GM21367 (cell line): ENCODE data around the gene ZNF92.
A peak's percentile ranks its signal among the peaks of the same experiment; 100 is the strongest.
"Not testable (repeated sequence)": the region's sequence is repeated elsewhere in the genome, so short reads cannot be mapped to it uniquely, and the experiment has no call there.

Source experiments
- ATAC-seq: cut with Tn5 transposase; IDR thresholded peaks from one replicate; pipeline ENCODE4 v1.9.1; 2021; ENCODE audit not compliant: unreplicated experiment

ZNF92 gene

DNA sequence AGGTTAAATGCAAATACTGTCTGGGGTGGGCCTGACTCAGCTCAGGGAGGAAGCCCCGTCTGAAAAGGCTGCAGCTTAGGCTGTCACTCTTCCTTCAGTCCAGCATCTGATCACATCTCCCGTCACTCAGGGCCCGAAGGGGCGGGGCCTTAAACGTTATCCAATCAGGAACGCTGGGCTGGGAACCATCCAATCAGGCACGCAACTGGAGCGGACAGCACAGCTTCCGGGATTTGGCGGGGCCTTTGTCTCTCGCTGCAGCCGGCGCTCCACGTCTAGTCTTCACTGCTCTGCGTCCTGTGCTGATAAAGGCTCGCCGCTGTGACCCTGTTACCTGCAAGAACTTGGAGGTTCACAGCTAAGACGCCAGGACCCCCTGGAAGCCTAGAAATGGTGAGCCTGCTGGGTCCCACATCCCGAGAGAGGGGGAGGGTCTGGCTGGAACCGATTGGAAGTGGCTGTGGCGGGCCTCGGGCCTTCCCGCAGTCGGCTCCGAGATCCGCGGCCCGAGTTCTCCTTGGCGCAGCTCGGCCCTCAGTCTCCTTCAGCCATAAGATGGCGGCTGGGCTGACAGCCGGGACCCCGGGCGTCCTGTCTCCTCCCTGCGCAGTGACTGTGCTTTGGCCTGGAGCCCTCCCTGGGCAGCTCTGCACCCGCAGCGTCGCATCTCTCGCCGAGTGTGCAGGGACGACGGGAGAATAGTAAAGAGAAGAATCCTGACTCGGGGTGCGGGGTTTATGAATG, at the start of gene ZNF92:
Gene ZNF92 (plus strand): TSS at position 248 of the 744 bp plus-strand sequence. CDS start 143 bp downstream, at position 391.
- ATAC-seq: peak; percentile 100

DNA sequence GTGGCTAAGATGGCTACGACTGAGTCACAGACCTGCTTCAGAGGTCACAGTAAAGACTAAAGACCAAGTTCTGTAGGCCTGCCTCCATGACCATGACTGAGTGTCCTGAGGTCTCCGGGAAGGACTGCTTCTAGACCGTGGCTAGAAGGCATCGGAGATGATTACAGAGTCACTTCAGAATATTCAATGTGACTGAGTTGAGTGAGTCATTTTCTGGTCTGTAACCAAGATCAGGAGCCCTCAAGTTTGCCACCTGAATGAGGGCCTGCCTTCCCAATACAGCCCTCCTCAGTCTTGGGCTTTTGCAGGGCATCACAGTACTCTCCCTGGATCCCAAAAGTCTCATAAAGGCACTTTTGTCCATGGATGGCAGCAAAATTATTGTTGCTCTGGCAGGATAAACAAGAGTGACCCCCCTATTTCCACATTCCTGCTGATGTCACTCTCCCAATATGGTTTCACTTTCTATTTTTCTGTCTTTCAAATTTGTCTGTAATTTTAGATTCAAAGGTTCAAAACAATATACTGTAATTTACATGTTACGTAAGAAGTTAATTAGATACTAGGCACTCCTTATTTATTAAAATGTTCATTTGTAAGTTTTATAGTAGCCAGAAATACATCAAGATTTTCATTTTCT, 47.7 kb upstream of the ZNF92 start:
- no peak for ATAC-seq

DNA sequence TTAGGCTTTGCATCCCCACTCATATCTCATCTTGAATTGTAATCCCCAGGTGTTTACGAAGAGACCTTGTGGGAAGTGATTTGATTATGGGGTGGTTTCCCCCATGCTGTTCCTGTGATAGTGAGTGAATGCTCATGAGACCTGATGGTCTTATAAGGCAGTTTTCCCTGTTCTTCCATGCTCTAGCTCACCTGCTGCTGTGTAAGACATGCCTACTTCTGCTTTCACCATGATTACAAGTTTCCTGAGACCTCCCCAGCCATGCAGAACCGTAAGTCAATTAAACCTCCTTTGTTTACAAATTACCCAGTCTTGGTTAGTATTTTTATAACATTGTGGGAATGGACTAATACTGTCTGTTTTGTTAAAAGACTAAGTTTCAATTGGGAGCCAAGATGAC, 35.3 kb upstream of the ZNF92 start:
- ATAC-seq: peak; percentile 51

DNA sequence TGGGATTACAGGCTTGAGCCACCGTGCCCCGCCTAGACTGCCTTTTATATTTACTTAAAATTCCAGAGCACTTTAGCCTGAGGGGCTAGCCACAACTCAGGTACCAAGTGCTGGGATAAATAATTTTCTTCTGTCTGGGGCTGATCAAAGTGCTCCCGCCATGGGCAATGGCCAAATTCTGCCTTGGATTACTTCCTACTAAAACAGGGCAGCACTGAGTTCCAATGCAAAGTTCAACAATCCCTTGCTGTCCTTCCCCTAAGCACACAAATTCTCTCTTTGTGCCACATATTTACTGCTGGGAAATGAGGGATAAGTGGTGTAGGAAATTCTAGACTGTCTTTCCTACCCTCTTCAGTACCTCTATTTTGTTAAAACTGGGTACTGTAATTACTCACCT, 34.4 kb upstream of the ZNF92 start:
- ATAC-seq: no peak

DNA sequence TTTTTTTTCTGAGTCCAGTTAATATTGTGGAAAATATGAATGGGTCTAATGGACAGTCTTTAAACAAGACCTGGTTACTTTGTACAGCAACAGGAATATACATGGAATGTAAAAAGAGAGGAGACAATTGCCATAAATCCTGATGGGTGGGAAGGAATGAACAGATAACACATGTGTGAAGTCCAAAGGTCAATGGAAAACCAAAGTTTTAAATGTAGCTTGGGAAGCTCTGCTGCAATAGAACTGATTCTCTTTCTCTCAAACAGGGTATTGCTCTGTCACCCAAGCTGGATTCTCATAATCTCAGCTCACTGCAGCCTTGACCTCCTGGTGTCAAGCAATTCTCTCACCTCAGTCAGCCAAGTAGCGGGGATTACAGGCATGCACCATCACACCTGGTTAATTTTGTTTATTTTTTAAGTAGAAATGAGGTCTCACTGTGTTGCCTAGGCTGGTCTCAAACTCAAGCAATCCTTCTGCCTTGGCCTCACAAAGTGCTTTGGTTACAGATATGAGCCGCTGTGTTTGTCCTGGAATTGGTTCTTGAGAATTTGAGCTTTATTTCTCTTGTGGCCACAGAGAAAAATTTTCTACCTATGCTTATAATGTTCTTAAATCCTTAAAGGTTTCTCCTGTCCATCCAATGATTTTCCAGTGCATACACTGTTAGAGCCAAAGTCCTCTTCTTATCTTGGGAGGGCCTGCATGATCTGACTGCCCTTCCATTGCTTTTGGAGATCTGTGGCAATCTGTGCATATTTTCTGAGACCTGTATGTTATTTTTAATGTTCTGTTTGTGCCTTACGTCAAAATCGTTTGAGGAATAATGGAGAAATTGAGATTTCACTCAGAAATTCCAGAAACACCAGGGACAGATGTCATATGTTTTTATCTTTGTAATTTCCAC, 30.7 kb upstream of the ZNF92 start:
- no peak for ATAC-seq

DNA sequence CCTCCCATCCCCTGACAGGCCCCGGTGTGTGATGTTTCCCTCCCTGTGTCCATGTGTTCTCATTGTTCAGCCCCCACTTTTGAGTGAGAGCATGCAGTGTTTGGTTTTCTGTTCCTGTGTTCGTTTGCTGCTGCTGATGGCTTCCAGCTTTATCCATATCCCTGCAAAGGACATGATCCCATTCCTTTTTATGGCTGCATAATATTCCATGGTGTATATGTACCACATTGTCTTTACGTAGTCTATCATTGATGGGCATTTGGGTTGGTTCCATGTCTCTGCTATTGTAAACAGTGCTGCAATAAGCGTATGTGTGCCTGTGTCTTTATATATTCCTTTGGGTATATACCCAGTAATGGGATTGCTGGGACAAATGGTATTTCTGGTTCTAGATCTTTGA, 29.1 kb upstream of the ZNF92 start:
- ATAC-seq: not testable (repeated sequence)

DNA sequence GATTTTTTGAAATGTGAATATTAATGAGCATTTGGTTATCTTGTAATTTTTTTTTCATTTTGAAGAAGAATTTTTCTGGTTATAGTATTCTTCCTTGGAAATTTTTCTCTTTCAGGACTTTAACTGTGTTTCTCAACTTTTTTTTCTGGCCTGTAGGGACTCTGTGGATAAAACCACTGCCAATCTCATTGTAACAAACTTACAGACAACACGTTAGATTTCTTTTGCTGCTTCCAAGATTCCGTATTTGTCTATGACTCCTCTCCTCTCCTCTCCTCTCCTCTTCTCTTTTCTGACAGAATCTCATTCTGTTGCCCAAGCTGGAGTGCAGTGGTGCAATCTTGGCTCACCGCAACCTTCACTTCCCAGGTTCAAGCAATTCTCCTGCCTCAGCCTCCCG, 19.4 kb upstream of the ZNF92 start:
- no peak for ATAC-seq

DNA sequence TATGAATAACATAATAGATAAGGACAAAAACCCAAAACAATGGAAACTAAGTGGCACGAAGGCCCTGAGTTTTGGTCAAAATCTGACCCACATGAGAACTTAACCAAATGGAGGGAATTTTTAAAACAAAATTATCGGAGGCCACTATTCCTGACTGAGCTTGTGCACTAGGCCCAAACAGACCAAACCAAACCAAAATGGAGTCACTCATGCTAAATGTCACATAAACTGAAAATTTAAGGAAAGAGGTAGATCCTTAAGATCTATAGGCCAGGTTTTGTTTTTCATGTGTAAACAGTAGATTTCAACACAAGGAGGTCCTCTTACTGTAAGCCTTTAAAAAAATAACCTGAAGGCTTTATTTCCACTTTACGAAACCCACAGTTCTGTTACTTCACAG, 3.8 kb upstream of the ZNF92 start:
- ATAC-seq: no peak

DNA sequence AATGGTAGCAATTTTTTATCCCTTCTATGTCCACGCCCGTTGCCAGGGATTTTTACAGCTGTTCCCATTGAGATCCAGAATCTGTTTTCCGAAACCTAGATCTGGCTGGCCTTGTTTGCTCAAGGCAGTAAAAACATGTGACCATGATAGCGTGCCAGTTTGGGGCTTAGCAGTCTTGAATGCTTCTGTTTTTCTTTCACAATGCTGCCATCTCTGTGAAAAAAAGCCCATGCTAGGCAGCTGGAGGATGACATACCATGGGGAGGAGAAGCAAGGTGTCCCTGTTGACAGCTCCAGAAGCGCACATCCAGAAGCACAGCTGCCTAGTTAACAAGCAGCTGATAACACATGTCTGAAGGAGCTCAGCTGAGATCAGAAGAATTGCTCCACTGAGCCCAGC, 2.2 kb upstream of the ZNF92 start:
- ATAC-seq: no peak

DNA sequence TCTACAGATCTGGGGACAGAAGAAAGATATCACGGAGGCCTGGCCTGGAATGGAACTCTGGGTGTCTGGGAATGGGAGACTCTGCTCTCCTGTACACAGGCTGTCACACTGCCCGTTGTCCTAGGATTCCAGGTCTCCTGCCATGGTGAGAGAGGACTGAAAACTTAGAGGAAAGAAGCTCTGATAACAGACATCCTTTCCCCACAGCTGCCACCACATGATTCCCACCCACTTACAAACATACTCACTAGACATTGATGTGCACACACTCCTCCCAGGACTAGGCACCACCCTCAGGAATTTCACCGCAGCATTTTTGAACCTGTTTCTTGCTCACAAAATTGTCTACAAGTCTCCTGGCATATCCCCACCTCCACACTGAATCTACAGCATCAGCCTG, 5.7 kb downstream of the ZNF92 start:
- no peak for ATAC-seq

DNA sequence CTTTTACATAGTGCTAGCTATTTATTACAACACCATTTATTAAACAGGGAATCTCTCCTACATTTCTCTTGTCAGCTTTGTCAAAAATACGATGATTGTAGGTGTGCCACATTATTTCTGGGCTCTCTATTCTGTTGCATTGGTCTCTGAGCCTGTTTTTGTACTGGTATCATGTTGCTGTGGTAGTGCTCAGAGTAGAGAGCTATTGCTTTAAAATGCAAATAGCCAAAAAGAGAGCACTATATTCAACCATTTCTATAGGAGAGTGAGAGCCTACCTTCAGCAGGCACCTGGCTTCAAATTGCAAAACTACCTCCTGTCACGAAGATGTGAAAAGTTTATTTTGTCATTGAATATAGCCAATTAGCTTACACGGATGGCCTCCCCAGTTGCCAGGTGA, 8.1 kb downstream of the ZNF92 start:
- ATAC-seq: no peak

DNA sequence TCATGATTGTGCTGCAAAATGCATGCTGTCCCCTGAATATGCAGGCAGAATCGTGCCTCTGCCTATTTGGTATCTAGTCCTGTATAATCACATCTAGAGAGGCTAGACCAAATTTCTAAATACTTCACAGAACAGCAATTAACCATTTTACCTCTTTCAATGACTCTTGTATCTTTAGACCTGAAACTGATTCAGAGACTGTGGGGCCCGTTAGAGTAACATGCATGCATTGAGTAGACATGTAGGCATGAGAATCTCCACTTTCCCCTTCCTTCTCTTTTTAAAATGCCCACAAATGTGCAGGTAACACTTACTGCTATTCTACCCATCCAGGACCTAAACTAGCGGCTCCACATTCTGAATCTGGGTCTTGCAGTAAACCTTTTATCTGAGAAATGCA, 8.8 kb downstream of the ZNF92 start:
- no peak for ATAC-seq

DNA sequence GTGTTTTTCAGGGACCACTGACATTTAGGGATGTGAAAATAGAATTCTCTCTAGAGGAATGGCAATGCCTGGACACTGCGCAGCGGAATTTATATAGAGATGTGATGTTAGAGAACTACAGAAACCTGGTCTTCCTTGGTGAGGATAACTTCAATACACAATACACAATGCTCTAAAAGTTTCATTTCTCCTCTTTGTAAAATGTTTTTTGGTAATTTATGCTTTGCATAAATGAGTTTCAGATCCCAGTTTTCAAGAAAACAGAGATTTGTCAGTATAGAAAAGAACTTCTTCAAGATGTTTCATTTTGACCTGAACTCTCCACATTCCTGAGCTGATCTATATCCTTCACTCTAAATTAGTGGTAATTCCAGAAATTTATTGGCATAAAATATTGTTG, 14.2 kb downstream of the ZNF92 start:
- ATAC-seq: no peak

DNA sequence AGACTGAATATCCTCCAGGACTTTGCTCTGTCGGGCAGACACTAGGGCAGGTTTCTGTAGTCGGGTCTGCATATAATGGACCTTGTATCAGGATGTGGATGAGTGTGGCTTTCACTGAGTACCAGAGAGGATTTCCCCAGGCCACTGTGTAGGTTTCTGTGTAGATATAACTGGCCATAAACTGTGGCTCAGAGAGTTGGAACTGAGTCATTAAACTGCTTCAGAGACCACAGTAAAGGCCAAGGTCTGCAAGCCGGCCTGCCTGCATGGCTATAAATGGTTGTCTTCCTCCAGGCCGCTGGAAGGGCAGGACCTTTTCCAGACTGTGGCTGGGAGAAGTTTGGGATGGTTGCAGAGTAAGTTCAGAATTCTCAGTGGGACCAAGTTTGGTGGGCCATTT, 16.9 kb downstream of the ZNF92 start:
- ATAC-seq: no peak

DNA sequence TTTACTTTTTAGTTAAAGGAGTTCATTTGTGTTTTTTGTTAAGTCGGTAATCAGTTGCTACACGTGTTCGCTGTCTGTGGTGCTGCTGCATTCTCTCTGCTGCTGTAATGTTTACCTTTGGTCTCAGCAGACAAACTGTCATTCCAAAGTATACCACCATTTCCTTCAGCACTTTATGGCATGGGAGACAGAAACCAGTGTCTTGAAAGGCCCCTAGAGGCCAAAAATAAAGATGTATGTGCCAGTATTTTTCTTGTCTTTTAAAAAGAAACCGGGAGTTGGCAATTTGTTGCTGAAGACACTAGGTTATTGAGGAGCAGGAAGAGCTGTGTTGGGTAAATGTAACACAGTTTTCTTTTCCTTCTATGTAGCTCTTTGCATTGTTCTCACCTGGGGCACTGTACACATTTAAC, 24.1 kb downstream of the ZNF92 start:
- ATAC-seq: no peak

DNA sequence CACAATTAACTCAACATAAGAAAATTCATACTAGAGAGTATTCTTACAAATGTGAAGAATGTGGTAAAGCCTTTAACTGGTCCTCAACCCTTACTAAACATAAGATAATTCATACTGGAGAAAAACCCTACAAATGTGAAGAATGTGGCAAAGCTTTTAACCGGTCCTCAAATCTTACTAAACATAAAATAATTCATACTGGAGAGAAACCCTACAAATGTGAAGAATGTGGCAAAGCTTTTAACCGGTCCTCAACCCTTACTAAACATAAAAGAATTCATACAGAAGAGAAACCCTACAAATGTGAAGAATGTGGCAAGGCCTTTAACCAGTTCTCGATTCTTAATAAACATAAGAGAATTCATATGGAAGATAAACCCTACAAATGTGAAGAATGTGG, 25.0 kb downstream of the ZNF92 start:
- not testable (repeated sequence) for ATAC-seq

DNA sequence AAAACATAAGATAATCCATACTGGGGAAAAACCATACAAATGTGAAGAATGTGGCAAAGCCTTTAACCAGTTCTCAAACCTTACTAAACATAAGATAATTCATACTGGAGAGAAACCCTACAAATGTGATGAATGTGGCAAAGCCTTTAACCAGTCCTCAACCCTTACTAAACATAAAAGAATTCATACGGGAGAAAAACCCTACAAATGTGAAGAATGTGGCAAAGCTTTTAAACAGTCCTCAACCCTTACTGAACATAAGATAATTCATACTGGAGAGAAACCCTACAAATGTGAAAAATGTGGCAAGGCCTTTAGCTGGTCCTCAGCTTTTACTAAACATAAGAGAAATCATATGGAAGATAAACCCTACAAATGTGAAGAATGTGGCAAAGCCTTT, 25.4 kb downstream of the ZNF92 start:
- ATAC-seq: not testable (repeated sequence)

DNA sequence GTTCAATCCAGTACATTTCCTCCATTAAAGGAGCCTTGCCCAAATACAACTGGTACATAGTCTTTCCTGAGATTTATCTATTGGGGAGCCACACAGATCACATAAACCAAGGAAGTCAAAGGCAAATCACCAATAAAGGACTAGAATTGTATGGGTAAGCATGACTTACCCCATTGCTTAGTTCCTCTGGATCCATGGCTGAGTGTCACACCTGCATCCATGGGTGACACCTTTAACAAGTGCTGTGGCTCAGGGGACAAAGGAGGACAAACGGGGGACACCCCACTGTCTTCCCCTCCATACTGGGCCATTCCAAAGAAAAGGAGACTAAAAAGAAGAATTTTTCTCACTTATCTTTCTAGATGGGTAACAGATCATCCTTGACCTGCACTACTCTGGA, 30.4 kb downstream of the ZNF92 start:
- ATAC-seq: no peak

DNA sequence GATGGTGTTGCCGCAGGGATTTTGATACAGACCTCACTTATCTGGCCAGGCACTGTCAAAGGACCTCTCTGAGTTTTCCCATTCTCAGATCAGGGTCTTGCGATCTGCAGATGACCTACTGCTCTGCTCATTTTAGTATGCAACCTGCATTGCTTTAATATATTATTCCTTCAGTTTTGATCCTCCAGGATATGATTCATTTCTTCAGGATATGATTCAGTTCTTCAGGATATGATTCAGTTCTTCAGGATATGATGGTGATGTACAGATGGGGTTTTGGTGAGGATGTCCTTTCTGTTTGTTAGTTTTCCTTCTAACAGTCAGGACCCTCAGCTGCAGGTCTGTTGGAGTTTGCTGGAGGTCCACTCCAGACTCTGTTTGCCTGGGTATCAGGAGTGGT, 33.1 kb downstream of the ZNF92 start:
- not testable (repeated sequence) for ATAC-seq

DNA sequence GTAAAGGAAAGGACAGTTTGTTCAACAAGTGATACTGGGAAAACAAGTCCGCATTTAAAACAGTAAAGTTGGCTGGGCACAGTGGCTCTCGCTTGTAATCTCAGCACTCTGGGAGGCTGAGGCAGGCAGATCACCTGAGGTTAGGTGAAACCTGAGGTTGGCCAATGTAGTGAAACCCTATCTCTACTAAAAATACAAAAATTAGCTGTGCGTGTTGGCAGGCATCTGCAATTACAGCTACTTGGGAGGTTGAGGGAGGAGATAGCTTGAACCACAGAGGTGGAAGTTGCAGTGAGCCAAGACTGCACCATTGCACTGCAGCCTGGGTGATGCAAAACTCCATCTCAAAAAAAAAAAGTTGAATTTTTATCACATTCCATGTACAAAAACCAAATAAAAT, 35.7 kb downstream of the ZNF92 start:
- no peak for ATAC-seq

DNA sequence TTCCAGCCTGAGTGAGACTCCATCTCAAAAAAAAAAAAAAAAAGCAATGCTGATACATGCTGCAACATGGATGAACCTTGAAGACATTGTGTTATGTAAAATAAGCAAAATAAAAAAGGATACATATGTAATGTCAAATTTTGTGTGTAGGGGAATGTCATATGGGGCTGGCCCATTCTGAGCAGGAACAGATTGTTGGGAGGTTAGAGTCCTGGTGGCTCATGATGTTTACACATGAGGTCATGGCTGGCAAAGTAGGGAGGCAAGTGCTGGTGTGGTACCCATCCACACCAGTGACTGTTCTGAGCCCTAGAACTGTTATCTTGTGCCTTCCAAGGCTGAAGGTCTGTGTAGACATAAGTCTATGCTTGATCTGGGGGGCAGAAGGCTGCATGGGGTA, 37.6 kb downstream of the ZNF92 start:
- ATAC-seq: no peak

DNA sequence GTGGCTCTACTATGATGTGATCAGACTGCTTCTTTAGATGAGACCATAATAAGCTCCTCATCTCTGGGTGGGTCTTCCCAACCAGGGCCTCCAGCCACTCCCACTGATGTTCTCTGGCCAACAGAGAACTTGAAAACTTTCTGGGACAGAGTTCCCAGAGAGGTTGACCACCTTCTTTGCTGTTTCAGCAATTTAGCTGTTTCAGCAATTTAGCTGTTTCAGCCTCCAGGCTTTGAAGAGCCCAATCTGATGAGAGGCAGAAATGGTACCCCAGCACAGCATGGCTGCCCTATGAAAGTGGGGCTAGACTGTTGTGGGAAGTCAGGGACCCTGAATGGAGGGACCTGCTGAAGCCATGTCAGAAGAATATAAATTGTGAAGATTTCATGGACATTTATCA, 49.0 kb downstream of the ZNF92 start:
- no peak for ATAC-seq
